COLO829 (cell line): ENCODE data around the gene GLDC.
"Not testable (repeated sequence)": the region's sequence is repeated elsewhere in the genome, so short reads cannot be mapped to it uniquely, and the experiment has no call there.

Source experiments
- DNase-seq: peaks from one replicate; pipeline ENCODE4 v3.0.0; 2012; ENCODE audit warnings: low spot score

The GLDC gene

DNA sequence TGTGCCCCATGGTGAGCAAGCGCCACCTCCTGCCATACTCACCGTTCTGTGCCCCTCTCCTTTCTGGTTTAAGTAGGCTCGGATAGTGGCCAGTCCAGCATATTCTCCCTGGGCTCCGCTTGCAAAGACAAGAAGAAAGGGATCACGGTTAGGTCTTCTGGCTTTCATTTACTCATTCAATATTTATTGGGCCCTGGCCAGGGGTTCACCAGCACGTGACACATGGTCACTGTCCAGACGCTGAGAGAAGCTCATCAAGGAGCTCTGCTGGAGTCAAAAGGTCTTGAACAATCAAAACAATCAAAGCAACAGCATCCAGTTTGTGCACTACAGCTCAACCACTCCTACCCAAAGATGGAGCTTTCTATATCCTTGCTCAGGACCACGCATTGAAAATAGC is 80.2 kb downstream of the GLDC start:
- no peak for DNase-seq

DNA sequence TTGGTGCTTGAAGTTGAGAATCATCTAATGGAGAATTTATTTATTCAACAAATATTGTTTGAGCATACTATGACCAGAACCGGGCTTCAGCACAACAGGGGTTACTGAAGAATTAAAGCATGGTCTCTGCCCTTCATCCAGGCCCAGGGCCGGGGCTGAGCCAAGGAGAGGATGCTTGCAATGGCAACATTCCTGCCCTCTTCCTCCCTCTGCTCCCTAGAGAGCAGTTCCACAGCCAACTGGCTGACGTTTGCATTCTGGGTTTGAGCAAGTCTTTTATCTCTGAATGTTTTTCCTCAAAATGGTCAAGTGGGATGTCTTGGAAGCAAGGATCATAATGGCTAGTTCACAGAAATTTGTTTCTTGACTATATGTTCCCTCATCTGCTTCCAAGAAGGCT is 80.7 kb downstream of the GLDC start:
- no peak for DNase-seq

DNA sequence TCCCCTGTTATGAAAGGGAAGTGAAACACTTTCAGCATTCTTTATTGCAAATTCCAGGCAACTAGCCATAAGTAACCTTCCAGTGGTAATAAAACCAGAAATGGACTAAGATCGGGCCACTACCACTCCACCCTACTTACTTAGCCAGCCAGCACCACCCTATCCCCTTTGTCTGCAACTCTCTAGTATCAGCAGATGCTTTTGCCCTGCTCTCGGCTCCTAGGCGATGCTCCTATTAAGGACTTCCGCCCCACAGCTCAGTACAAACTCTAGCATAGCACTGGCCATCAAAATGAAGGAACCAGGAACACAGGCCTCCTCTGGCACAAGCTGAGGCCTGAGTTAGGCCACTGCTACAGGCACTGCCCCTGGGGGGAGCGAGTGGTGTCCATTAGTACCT is 81.2 kb downstream of the GLDC start:
- no peak for DNase-seq

DNA sequence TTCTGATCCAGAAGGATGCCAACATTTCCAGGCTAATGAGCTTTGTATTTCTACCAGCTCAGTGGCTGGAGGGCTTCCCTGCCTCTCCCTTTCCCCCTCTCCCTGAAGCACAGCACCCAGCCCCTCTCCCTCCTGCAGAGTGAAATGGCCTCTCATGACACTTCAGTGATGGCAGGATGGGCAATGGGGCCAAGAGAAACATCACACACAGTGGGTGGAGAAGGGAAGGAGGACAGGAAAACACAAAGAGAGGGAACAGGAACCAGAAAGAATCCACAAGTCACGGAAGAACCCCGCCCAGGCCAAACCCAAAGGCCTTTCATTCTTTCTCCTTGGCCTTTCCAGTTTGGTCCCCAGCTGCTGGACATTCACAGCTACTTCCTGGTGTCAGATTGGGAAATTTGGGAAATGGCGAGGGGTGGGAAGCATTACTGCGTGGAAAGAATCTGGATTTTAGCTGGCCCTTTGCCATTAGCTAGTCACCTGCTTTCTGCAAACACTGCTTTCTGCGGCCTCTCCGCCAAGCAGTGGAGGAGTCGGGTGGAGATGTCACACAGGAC is 82.6 kb downstream of the GLDC start:
- no peak for DNase-seq

DNA sequence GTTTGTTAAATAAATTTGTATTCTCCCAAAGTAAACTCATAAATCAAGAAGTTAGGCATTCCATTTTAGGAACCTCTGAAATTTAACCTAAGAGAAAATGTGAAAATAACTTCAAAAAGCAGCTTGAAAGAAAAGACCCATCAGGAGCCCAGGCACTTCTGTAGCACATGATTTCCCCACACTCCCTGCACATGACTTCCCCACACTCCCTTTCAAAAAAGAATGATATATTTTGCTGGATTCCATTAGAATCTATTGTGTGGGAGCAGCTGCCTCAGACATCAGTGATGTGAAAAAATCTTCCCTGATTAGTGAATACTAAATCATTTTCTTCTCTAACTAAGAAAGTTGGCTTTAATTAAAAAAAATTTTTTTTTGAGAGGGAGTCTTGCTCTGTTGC is 83.3 kb downstream of the GLDC start:
- no peak for DNase-seq

DNA sequence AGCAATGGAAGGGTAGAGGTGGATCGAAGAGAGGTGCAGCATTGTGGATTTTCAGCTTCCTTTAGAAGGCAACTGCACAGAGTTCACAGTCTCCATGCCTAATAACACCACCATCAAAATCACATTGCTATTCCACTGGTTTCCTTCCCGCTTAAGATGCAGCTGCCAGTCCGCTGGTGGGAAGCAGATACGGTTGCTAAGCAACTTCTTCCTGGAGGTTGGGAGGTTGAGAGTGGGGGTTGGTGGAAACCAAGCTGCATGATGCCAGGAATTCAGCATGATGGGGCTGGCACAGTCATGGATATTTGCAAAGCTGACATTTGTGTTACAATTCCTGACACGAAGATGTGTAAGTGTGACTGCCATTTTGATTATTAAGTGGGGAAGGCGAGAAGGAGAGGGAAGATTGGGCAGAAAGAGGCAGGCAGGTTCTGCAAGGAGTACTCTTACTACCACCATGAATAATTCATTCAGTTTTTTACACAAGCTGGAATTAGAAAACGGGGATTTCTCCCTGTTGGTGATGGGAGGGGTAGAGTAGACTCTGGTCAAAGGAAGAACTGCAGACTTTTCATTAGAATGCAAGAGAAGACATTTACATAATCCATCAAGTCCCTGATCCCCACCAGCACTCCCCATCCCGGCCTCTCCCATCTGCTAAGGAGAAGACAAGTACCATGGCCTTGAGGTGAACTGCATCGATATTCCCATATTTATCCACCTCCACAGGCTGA is 87.5 kb downstream of the GLDC start:
- no peak for DNase-seq

DNA sequence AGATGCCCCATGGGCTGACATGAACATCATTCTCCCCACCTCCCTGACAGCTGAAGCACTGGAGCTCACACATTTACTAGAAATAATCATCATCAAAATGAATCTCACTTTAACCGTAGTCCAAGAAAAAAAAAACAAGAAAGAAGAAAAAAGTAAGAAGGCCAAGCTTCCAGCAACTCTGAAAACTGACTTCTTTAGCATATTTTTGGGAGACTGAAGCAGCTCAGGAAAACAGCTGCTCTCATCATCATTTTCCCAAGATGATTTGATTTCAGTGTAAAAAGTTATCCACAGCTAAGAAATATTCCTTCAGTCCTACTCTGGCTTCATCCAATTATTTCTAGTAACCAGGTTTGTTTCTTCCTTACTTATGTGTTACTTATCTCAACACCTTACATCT is 91.7 kb downstream of the GLDC start:
- DNase-seq, result no peak

DNA sequence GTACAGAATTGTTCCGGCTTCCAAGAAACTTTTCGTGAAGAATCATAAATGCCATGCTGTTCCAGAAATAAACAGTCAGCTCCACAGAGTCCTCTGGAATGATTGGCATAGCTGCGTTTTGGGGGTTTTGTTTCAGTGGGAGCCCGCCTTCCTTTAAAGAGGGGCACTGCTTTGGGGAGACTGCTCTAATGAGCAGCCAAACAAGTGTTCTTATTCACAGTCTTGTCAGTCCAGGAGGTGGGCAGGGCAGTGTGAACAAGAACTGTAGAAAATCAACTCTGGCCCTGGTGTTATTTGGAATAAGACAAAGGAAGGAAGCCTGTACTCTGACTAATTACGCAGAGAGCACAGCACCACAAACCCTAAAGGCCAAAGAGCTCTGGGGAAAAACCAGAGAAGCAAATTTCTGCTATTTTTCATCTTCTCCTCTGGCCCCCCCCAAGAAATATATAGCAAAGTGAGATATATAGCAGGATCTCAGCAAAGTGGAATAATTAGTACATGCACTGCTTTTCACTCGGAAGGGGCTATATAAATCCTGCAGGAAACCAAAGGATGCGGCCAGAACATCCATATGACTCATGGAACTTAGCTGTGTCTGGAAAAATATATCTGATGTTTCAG is 92.9 kb downstream of the GLDC start:
- no peak for DNase-seq

DNA sequence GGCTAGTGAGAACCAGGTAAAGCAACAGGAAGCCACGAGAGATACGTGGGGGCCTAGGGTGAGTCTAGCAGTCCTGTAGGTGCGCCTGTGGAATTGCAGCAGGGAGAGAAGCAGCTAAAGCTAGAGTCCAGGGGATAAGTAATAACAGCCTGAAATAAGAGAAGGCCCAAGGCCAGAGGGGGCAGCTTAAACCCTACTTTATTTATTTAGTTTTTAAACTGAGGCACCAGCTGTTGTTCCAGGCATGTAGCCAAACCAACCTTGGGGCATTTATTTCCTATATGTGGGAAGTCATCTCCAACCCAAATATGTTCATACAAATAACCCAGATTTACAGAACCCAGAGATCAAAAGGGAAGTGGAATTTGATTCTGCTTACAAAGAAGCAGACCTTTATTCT is 93.5 kb downstream of the GLDC start:
- no peak for DNase-seq

DNA sequence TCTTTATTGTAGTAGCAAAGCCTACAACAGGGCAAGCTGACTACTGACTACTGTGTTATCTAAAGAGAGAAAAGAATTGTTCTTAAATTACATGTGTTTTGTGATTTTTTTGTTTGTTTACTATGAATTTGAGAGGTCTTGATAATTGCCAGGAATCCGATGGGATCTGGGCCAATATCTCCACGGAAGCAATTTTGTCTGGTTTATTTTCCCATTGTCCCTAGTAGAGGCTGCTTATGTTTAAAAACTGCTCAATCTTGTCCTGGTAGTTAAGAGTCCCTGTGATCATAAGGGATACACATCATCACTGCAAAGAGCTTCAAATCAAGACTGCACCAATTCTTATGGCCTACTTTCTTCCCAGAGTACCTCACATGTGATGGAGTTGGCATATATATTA is 94.4 kb downstream of the GLDC start:
- DNase-seq, result no peak

DNA sequence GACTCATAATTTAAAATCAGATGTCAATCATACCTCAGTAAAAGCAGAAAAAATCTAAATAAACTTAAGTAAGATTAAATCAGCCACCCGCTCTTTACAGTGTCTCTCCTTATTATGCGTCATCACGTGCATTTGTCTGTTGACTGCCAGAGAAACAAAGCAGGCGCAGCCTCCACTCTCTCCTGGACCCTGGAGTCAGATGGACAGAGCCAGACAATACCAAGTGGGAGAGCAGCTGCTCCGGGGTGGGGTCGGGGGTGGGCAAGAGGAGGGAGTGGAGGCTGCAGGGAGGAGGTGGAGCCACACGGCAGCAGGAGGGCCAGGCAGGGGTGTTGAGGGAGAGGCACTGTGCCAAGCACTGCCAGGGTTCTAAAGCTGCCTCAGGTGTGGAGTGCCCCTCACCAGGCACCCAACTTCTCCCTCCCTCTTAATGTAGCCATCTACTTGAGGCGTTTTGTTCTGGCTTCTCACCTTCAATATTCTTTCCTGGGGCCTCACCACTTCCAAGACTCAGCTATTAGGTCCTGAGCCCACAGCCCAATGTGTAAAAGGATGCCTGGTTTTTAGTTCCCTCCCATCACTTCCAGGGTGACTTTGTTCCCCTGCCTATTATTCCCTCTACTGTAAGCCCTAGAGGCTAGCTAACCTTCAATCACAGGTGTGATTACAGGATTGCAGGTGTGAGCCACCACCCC is 96.3 kb downstream of the GLDC start:
- no peak for DNase-seq

DNA sequence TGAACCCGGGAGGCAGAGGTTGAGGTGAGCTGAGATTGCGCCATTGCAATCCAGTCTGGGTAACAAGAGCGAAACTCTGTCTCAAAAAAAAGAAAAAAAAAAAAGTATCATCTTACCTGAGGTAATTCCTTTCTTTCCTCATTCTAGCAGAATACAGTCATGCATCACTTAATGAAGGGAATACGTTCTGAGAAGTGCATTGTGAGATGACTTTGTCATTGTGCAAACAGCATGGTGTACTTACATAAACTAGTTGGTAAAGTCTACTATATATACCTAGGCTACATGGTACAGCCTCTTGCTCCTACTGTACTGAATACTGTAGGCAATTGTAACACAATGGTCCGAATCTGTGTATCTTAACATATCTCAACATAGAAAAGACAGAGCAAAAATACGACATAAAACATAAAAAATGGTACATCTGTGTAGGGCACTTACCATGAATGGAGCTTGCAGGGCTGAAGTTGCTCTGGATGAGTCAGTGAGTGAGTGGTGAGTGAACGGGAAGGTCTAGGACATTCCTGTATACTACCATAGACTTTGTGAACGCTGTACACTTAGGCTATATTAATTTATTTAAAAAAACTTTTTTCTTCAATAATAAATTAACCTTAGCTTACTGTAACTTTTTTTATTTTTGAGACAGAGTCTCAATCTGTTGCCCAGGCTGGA is 100.4 kb downstream of the GLDC start:
- DNase-seq, result no peak

DNA sequence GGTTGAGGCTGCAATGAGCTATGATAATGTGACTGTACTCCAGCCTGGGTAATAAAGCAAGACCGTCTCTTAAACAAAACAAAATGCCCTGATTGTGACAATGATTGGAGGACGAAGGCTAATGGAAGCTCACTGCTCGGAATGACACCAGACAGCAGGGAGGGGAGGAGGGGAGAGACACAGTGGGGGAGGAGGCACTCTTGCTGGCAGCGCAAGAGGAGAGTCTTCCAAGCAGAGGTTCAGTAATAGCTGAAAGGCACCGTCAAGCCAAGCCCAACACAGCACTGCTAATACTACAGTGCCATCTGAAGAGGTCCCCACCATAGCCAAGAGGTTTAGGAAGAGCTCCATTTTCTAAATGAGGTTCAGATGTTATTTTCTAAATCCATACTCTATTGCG is 102.3 kb downstream of the GLDC start:
- DNase-seq, result no peak

DNA sequence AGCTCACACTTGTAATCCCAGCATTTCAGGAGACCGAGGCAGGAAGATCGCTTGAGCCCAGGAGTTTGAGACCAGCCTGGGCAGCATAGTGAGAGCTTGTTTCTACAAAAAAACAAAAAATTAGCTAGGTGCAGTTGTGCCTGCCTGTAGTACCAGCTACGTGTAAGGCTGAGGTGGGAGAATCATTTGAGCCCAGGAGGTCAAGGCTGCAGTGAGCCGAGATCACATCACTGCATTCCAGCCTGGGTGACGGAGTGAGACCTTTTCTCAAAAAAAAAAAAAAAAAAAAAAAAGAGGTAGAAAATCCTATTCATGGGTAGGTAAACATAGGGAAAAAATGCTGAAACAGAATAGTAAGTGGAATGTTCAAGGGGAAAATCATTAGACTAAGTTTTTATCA is 102.9 kb downstream of the GLDC start:
- not testable (repeated sequence) for DNase-seq

DNA sequence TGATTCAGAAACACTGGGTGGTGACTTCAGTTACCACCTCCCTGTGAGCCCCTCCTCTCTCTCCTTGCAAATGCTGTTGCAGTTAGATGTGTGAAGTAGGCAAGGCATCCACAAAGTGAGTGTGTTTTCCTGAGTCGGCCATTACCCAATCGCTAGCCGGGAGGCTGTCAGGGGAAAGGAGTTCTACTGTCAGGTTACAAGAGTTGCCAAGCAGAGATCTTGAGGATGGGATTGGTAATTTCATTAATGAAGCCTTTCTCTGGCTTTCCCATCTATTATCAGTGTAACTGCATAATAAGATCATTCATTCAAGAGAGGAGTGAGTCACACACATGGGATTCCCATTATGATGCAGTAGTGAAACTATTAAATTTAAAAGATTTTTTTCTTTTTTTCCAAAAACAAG is 106.9 kb downstream of the GLDC start:
- DNase-seq, result peak; percentile 84

DNA sequence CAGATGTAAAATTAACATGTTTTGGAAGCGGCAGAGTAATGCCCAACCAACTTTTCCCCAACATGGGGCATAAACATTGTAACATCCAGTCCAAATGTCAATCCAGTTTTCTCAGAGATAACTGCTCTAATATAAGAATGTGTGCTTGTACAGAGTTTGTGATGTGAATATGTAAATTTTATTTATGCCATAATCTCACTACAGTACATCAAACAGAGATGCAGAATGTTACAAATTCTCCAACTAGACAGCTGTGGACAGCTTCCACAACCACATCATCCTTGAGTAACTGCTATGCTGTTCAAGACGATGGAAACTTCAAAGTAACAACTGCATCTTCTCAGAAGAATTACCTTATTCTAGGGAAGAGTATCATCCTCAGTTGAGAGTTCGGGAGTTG is 109.9 kb downstream of the GLDC start:
- no peak for DNase-seq

DNA sequence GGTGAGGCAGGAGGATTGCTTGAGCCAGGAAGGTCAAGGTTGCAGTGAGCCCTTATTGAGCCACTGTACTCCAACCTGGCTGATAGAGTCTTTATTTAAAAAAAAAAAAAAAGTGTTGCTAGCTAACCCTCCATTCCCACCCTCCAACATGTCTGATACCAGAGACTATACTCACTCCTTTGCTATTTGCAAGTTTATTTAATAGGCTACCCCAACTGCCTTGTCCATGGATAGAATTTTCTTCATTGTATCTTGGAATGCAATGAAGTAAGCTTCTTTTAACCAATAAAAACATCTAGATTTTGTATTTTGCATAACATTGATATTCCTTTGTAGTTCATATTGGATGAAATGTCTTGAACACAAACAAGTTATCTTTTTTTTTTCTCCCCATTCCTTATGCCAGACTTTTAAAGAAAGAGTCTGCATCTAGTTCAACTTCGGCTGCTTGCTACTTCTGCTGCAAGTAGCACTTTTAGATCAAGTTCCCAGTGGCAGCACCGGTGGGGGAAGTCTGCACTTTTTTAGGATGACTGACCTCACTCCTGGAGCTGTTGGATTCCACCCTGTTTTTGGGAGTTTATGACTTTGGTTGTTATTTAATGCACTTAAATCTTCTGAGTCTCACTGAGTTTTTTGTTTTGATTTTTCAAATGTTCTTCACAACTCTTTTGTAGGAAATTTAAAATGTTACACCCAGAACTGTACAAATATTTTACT is 120.0 kb downstream of the GLDC start:
- DNase-seq, result no peak

DNA sequence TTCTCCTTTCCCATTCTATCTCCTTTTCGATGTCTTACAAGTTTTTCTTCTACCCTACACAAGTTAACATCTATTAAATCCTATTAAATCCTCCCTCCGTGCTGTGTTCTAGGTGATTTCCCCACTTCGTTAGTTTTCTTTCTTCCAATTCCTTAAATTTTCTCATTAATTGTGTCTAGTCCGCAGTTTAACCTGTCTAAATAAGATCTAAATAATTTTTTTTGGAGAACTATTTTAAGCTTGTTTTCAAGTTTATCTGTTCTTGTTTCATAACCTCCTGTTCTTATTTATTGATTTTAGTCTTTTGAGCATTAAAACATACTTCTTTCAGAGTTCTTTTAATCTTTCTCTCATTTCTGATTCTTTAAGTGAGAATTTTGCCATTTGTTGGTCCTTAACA is 123.3 kb downstream of the GLDC start:
- DNase-seq, result no peak

DNA sequence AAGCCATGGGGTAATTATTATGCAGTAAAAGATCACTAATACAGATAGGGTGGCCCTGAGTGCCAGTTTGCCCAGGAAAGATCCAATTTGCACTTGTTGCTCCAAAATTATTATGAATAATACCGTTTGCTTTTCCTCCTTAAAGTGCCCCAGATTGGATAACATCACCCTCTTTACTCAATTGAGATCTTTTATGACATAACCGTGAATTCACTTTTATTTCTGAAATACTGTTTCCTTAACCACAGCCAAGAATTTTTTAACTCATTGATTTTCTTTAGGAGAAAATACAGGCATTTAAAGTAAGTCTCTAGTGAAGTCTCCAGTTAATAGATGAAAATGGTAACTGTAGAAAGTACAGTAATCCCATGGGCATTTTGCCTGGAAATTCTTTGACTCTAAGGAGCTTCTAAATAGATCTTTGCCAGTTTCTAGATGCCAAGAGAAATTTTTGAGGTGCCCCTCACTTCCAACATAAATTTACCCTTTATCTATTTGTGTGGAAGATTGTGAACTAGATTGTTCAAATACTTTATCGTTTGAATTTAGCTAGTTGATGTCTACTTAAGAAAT is 133.4 kb downstream of the GLDC start:
- no peak for DNase-seq

DNA sequence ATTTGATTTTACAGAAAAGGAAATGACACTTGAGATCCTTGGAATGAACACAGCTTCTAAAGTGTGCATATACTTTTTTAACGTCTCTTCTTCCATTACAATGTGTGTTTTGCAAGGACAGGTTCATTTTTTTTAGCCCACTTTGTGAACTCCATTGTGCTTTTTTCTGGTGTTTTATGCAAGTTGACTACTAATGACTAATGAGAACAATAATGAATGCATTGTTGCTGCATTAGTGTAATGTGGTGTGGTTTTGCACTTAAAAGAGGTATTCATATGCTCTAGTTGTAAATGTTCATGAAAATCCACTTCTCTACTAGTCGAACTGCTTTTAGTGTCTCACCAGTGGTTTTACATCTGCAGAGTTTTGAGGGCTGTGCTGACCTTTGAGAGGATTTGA is 139.0 kb downstream of the GLDC start:
- peak; percentile 12 for DNase-seq

DNA sequence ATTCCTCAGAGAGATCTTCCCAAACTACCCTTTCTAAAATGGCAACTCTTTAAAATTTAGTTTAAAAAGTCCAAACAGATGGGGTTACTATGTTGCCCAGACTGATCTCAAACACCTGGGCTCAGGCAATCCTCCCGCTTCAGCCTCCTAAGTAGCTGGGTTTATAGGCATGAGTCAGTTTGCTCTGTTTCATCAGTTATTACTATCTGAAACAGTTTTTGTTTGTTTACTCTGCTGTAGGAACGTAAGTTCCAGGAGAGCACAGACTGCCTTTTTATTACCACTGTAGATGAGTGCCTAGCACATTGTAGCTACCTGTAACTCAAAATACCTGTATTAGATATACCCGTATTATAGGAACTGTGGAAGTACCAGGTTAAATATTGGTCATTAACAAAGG is 143.1 kb downstream of the GLDC start:
- no peak for DNase-seq
